Measurements from ENCODE around the gene KDM6A.
"Not testable (repeated sequence)": the region's sequence is repeated elsewhere in the genome, so short reads cannot be mapped to it uniquely, and the experiment has no call there.

The KDM6A gene

GRCh38 chrX:45009371-45010000 is 136.5 kb downstream of the KDM6A start:
- DNase-seq (ENCODE audit: low read depth), result no peak

- no peak for DNase-seq (ENCODE audit: low read depth)
Measured at GRCh38 chrX:45011131-45011530, 138.1 kb downstream of the KDM6A start.

- DNase-seq (ENCODE audit: low read depth), result no peak
Measured at GRCh38 chrX:45011597-45011996, 138.6 kb downstream of the KDM6A start.

GRCh38 chrX:45017946-45018345 is 145.0 kb downstream of the KDM6A start:
- DNase-seq (ENCODE audit: low read depth), result no peak

GRCh38 chrX:45022150-45022549 is 149.2 kb downstream of the KDM6A start:
- no peak for DNase-seq (ENCODE audit: low read depth)

- DNase-seq (ENCODE audit: low read depth), result no peak
Measured at GRCh38 chrX:45024501-45024900, 151.5 kb downstream of the KDM6A start.

GRCh38 chrX:45026036-45026435 is 153.0 kb downstream of the KDM6A start:
- DNase-seq (ENCODE audit: low read depth), result no peak

- no peak for DNase-seq (ENCODE audit: low read depth)
Measured at GRCh38 chrX:45031830-45032378, 158.9 kb downstream of the KDM6A start.

GRCh38 chrX:45035071-45035470 is 162.1 kb downstream of the KDM6A start:
- DNase-seq (ENCODE audit: low read depth), result no peak

- no peak for DNase-seq (ENCODE audit: low read depth)
Measured at GRCh38 chrX:45036161-45036560, 163.2 kb downstream of the KDM6A start.

GRCh38 chrX:45040137-45040536 is 167.1 kb downstream of the KDM6A start:
- not testable (repeated sequence) for DNase-seq (ENCODE audit: low read depth)

GRCh38 chrX:45046417-45046816 is 173.4 kb downstream of the KDM6A start:
- no peak for DNase-seq (ENCODE audit: low read depth)

GRCh38 chrX:45050558-45050957 is 177.6 kb downstream of the KDM6A start:
- no peak for DNase-seq (ENCODE audit: low read depth)

- no peak for DNase-seq (ENCODE audit: low read depth)
Measured at GRCh38 chrX:45056428-45057145, 183.6 kb downstream of the KDM6A start.

GRCh38 chrX:45059906-45060305 is 186.9 kb downstream of the KDM6A start:
- DNase-seq (ENCODE audit: low read depth), result not testable (repeated sequence)

GRCh38 chrX:45063319-45064095 is 190.5 kb downstream of the KDM6A start:
- DNase-seq (ENCODE audit: low read depth), result no peak

- DNase-seq (ENCODE audit: low read depth), result no peak
Measured at GRCh38 chrX:45068569-45068968, 195.6 kb downstream of the KDM6A start.

GRCh38 chrX:45070116-45071007 is 197.4 kb downstream of the KDM6A start:
- DNase-seq (ENCODE audit: low read depth), result no peak

- DNase-seq (ENCODE audit: low read depth), result not testable (repeated sequence)
Measured at GRCh38 chrX:45073011-45073410, 200.0 kb downstream of the KDM6A start.

- DNase-seq (ENCODE audit: low read depth), result no peak
Measured at GRCh38 chrX:45077748-45078424, 204.9 kb downstream of the KDM6A start.

GRCh38 chrX:45083314-45083713 is 210.3 kb downstream of the KDM6A start:
- DNase-seq (ENCODE audit: low read depth), result no peak

All from stimulated activated CD8-positive, alpha-beta memory T cell treated with anti-CD3 and anti-CD28 coated beads, Interleukin-12 subunit alpha, Interleukin-12 subunit beta, amount 100 ng/mL, for 1 hour (primary cell).